Liver (tissue), 9 donors: ENCODE data around the gene IFTAP. TPM values are rescaled to one million over a fixed set of nuclear protein-coding genes. Genes with fewer than 3 reads are reported as not detected.

ENCODE experiments used
- DNase-seq: peaks from one replicate; pipeline ENCODE4 v3.0.0-alpha.2; 2017; ENCODE audit warnings: low spot score
- H3K27ac ChIP-seq, 2 donors: one replicate each; pipeline ENCODE4 v1.7.0; 2013; ENCODE audit warnings: inconsistent platforms in 2 of 2, low read length in 2 of 2, control low read depth in 1 of 2, low read depth in 1 of 2, mild to moderate bottlenecking in 1 of 2
- H3K27me3 ChIP-seq, 4 donors: one replicate each; pipeline versions ENCODE4 v1.6.1 to v1.7.0; 2013; ENCODE audit warnings: low read length in 3 of 4, inconsistent platforms in 1 of 4, mild to moderate bottlenecking in 1 of 4, moderate library complexity in 1 of 4; ENCODE audit not compliant: control insufficient read depth in 4 of 4, insufficient read depth in 4 of 4
- H3K36me3 ChIP-seq, 4 donors: one replicate each; pipeline versions ENCODE4 v1.6.1 to v1.7.0; 2013; ENCODE audit warnings: low read length in 3 of 4, mild to moderate bottlenecking in 3 of 4, low read depth in 1 of 4, moderate library complexity in 1 of 4; ENCODE audit not compliant: control insufficient read depth in 4 of 4, insufficient read depth in 3 of 4
- H3K4me1 ChIP-seq, 4 donors: one replicate each; pipeline versions ENCODE4 v1.6.1 to v1.7.0; 2013; ENCODE audit warnings: low read length in 3 of 4, mild to moderate bottlenecking in 3 of 4, moderate library complexity in 1 of 4; ENCODE audit not compliant: control insufficient read depth in 4 of 4, insufficient read depth in 4 of 4
- H3K4me3 ChIP-seq, 3 donors: one replicate each; pipeline versions ENCODE4 v1.6.1 to v1.7.0; 2013; ENCODE audit warnings: low read length in 3 of 3, control low read depth in 1 of 3, low read depth in 1 of 3, mild to moderate bottlenecking in 1 of 3
- H3K9ac ChIP-seq, 2 donors: one replicate each; pipeline ENCODE4 v1.7.0; 2013; ENCODE audit warnings: low read length in 2 of 2, mild to moderate bottlenecking in 2 of 2, moderate library complexity in 2 of 2, control low read depth in 1 of 2, low read depth in 1 of 2
- H3K9me3 ChIP-seq, 4 donors: one replicate each; pipeline versions ENCODE4 v1.6.1 to v1.7.0; 2013; ENCODE audit warnings: low read length in 3 of 4; ENCODE audit not compliant: control insufficient read depth in 4 of 4
- CTCF ChIP-seq: fragments of 150-350 bp; IDR thresholded peaks from 2 replicates; pipeline ENCODE4 v1.5.1; 2017; ENCODE audit warnings: improper control_type of control experiment, low read depth, low read length; ENCODE audit not compliant: missing input control
- EGR1 ChIP-seq, 2 donors: IDR thresholded peaks; 2 replicates each; pipeline ENCODE4 v1.6.1; 2016 to 2018; ENCODE audit warnings: antibody characterized with exemption in 2 of 2, low read depth in 2 of 2
- FOXA2 ChIP-seq: IDR thresholded peaks from 2 replicates; pipeline ENCODE4 v1.6.1; 2016; ENCODE audit warnings: antibody characterized with exemption
- GABPA ChIP-seq, 2 donors: IDR thresholded peaks in 1 of 2; conservative IDR thresholded peaks in 1 of 2; 2 replicates each; pipeline ENCODE4 v1.6.1; 2016; ENCODE audit warnings: antibody characterized with exemption in 2 of 2, mild to moderate bottlenecking in 1 of 2, moderate library complexity in 1 of 2
- HNF4A ChIP-seq, 2 donors: conservative IDR thresholded peaks; 2 replicates each; pipeline ENCODE4 v1.6.1; 2016; ENCODE audit warnings: antibody characterized with exemption in 2 of 2, mild to moderate bottlenecking in 2 of 2
- HNF4G ChIP-seq: IDR thresholded peaks from 2 replicates; pipeline ENCODE4 v1.6.1; 2016; ENCODE audit warnings: antibody characterized with exemption
- JUND ChIP-seq, 2 donors: IDR thresholded peaks; 2 replicates each; pipeline ENCODE4 v1.6.1; 2016; ENCODE audit warnings: antibody characterized with exemption in 2 of 2
- MAX ChIP-seq: IDR thresholded peaks from 2 replicates; pipeline ENCODE4 v1.6.1; 2016; ENCODE audit warnings: antibody characterized with exemption
- NR2F2 ChIP-seq: IDR thresholded peaks from 2 replicates; pipeline ENCODE4 v1.6.1; 2016; ENCODE audit warnings: antibody characterized with exemption
- RAD21 ChIP-seq, 2 donors: IDR thresholded peaks; 2 replicates each; pipeline ENCODE4 v1.6.1; 2016; ENCODE audit warnings: antibody characterized with exemption in 2 of 2, mild to moderate bottlenecking in 2 of 2
- REST ChIP-seq: IDR thresholded peaks from 2 replicates; pipeline ENCODE4 v1.6.1; 2016; ENCODE audit warnings: antibody characterized with exemption, mild to moderate bottlenecking
- RXRA ChIP-seq, 2 donors: IDR thresholded peaks; 2 replicates each; pipeline ENCODE4 v1.6.1; 2017 to 2018; ENCODE audit warnings: antibody characterized with exemption in 2 of 2, mild to moderate bottlenecking in 1 of 2
- TAF1 ChIP-seq: conservative IDR thresholded peaks from 2 replicates; pipeline ENCODE4 v1.6.1; 2016; ENCODE audit warnings: antibody characterized with exemption, mild to moderate bottlenecking
- YY1 ChIP-seq: IDR thresholded peaks from 2 replicates; pipeline ENCODE4 v1.6.1; 2016; ENCODE audit warnings: antibody characterized with exemption, mild to moderate bottlenecking
- WGBS: extraction: QIAGEN DNeasy Blood & Tissue Kit; methylation state at CpG from one replicate; pipeline ENCODE4 v1.1.7; 2013; 5-methylcytosine and 5-hydroxymethylcytosine counted together
- polyA plus RNA-seq, 2 donors: library from polyadenylated mRNA; stranded (reverse) in 1 of 2; unstranded in 1 of 2; fragments of 200-250 nt in 1 of 2; fragments of >200 nt in 1 of 2; fragmentation: Nextera tagmentation in 1 of 2; extraction: Ambion mirVana in 1 of 2; gene quantifications; one replicate each; pipeline versions ENCODE4 v1.2.1 to v1.2.3, GENCODE V29; 2013 to 2015
- total RNA-seq, 2 donors: library from RNA; depleted of rRNA; stranded (reverse); fragments of >200 nt; gene quantifications; one replicate each; pipeline ENCODE4 v1.2.3, GENCODE V29; 2014
- TF ChIP-seq, protein P1 (sequence below): IDR thresholded peaks from 2 replicates; pipeline ENCODE4 v1.6.1; 2016; ENCODE audit warnings: antibody characterized with exemption
- TF ChIP-seq, protein P2 (sequence below): IDR thresholded peaks from 2 replicates; pipeline ENCODE4 v1.6.1; 2016; ENCODE audit warnings: antibody characterized with exemption
- donor health status: healthy.
- donor health status: healthy.
- donor health status: healthy.
- donor health status: healthy.
- donor health status: healthy.

IFTAP gene
- total and polyA plus RNA-seq, 4 donors = 9.5 to 10.2 (median 9.7) TPM

DNA sequence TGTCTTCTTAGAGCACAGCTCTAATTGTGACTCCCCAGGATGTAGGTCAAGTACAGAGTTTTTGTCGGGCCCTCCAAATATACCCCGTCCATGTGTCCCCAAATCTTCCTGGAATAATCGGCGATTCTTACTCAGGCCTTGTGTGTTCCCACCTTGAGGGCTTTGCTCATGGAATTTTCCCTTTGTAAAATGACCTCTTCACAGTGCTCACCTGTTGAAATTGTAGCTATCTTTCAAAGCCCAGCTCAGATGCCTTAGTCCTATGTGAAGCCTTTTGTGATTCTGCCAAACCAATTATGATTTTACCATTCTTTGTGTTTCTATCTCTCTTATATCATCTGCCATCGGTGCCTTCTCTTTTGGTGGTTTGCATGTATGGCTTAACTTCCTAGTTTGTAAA lies 33.8 kb downstream of the IFTAP start (continued):
- TF ChIP-seq REST = no peak
- TF ChIP-seq, protein P1, sequence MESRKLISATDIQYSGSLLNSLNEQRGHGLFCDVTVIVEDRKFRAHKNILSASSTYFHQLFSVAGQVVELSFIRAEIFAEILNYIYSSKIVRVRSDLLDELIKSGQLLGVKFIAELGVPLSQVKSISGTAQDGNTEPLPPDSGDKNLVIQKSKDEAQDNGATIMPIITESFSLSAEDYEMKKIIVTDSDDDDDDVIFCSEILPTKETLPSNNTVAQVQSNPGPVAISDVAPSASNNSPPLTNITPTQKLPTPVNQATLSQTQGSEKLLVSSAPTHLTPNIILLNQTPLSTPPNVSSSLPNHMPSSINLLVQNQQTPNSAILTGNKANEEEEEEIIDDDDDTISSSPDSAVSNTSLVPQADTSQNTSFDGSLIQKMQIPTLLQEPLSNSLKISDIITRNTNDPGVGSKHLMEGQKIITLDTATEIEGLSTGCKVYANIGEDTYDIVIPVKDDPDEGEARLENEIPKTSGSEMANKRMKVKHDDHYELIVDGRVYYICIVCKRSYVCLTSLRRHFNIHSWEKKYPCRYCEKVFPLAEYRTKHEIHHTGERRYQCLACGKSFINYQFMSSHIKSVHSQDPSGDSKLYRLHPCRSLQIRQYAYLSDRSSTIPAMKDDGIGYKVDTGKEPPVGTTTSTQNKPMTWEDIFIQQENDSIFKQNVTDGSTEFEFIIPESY = no peak
- TF ChIP-seq FOXA2 = no peak

DNA sequence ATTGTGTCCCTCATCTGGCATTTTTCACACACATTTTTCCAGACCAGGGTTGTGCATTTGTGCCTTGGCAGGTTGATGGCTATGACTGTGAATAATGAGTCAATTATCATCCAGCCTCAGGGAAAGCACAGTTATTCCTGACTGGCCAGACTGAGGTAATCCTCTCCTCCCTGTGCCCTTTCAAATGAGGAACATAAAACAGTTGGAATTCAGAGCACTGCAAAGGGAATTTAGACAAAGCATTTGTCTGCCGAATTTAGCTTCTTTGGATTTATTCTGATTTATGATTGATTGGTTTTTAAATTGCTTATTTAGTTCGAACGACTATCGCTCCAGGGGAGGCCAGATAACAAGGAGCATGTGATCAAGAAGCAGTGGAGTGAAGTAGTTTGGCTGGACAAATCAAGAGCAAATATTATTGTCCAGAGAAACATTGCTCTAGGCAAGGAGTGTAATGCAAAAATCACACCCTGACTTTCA lies 34.5 kb downstream of the IFTAP start:
- 91% methylated on average over 4 of the region's 4 CpGs for WGBS

GRCh38 chr11:36631774-36632173 lies 37.5 kb downstream of the IFTAP start:
- no peaks in the 10 kb centered on the region for H3K9me3 ChIP-seq
- no peak overlapping the region for H3K4me3 ChIP-seq
- H3K27ac ChIP-seq = no peak overlapping the region
- no peaks in the 10 kb centered on the region for H3K27me3 ChIP-seq
- no peak for DNase-seq
- no peak overlapping the region for H3K9ac ChIP-seq
- WGBS = 91% methylated on average over 2 of the region's 2 CpGs
- H3K36me3 ChIP-seq = peaks cover 0 to 4% (median 0%) of the 10 kb centered on the region in 4 donors
- H3K4me1 ChIP-seq = no peaks in the 10 kb centered on the region
- TF ChIP-seq CTCF = no peak
- TF ChIP-seq HNF4A (conservative IDR thresholded peaks at IDR 0.05) = no peak
- TF ChIP-seq RAD21 (IDR thresholded peaks at IDR 0.05) = no peak
- TF ChIP-seq, protein P2, sequence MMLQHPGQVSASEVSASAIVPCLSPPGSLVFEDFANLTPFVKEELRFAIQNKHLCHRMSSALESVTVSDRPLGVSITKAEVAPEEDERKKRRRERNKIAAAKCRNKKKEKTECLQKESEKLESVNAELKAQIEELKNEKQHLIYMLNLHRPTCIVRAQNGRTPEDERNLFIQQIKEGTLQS = no peak
- TF ChIP-seq REST = no peak
- TF ChIP-seq, protein P1 = no peak
- no peak for TF ChIP-seq YY1
- TF ChIP-seq RXRA (IDR thresholded peaks at IDR 0.05) = no peak
- TF ChIP-seq EGR1 (IDR thresholded peaks at IDR 0.05; ENCODE audit: low read depth in 2 of 2) = no peak
- TF ChIP-seq NR2F2 = no peak
- no peak for TF ChIP-seq GABPA (IDR thresholded peaks at IDR 0.05 in 1 of 2, conservative IDR thresholded peaks at IDR 0.05 in 1 of 2)
- no peak for TF ChIP-seq FOXA2
- no peak for TF ChIP-seq MAX
- TF ChIP-seq HNF4G = no peak
- no peak for TF ChIP-seq JUND (IDR thresholded peaks at IDR 0.05)
- TF ChIP-seq TAF1 = no peak

More for the DNA sequence above, 34.5 kb downstream of the IFTAP start:
- no peak for DNase-seq
- TF ChIP-seq JUND (IDR thresholded peaks at IDR 0.05) (no peak), YY1 (no peak), NR2F2 (no peak), TAF1 (no peak)
- H3K36me3 ChIP-seq = no peaks in the 10 kb centered on the region
- no peaks in the 10 kb centered on the region for H3K9me3 ChIP-seq
- H3K4me3 ChIP-seq = no peak overlapping the region
- no peaks in the 10 kb centered on the region for H3K27me3 ChIP-seq
- no peak overlapping the region for H3K9ac ChIP-seq
- H3K4me1 ChIP-seq = no peaks in the 10 kb centered on the region
- H3K27ac ChIP-seq = no peak overlapping the region
